ENCODE data around the gene NCBP2. TPM values are rescaled to one million over a fixed set of nuclear protein-coding genes. Genes with fewer than 3 reads are reported as not detected.

The NCBP2 gene
- total RNA-seq, 1 experiment from 2014 or later: 120 TPM

GRCh38 chr3:196915375-196915774, 27.0 kb downstream of the NCBP2 start:
- Mint-ChIP-seq H3K4me3 (no peak overlapping the region), H3K9me3 (no peaks in the 10 kb centered on the region), H3K27me3 (ENCODE audit: low read depth) (no peaks in the 10 kb centered on the region), H3K4me1 (no peaks in the 10 kb centered on the region), H3K36me3 (ENCODE audit: insufficient read depth in 1 of 3, low read depth in 3 of 3) (peaks cover 6 to 24% (median 10%) of the 10 kb centered on the region in 3 experiments; a peak in 5 of 7 replicates), H3K27ac (peak overlapping the region in 1 of 3 experiments; percentile 64; a peak in 1 of 7 replicates)
- no peak overlapping the region for H2BK20ac ChIP-seq (ENCODE audit: low read depth, low read length, poor library complexity, severe bottlenecking)
- TF ChIP-seq CTCF (conservative IDR thresholded peaks at IDR 0.05): no peak
- H4K5ac ChIP-seq (ENCODE audit: insufficient read length, low read depth, low read length): no peak overlapping the region
- H3K9ac ChIP-seq (ENCODE audit: extremely low read depth, insufficient read length, low read length): no peak overlapping the region
- no peak overlapping the region for H2BK5ac ChIP-seq (ENCODE audit: insufficient read length, low read length)
- no peak overlapping the region for H3K14ac ChIP-seq (ENCODE audit: insufficient read depth, low read length)
- no peak overlapping the region for H2BK120ac ChIP-seq (ENCODE audit: low read depth, low read length, poor library complexity, severe bottlenecking)
- H3K18ac ChIP-seq (ENCODE audit: insufficient read length, low read depth, low read length): no peak overlapping the region
- H3K79me2 ChIP-seq (ENCODE audit: insufficient read depth, low read length): no peaks in the 10 kb centered on the region
- no peak overlapping the region for H2AFZ ChIP-seq (ENCODE audit: low read length)
- H2AK5ac ChIP-seq (ENCODE audit: insufficient read length, low read length): no peak overlapping the region
- H3K79me1 ChIP-seq (ENCODE audit: insufficient read depth, low read depth, low read length, poor library complexity, severe bottlenecking): no peaks in the 10 kb centered on the region
- no peak overlapping the region for H3K4me2 ChIP-seq (ENCODE audit: insufficient read depth, insufficient read length, low read length)
- no peak overlapping the region for H2BK15ac ChIP-seq (ENCODE audit: low read depth, low read length)
- no peak overlapping the region for H3T11ph ChIP-seq (ENCODE audit: low read length)
- H3K27me3 ChIP-seq (ENCODE audit: insufficient read depth, low read length): no peaks in the 10 kb centered on the region
- no peaks in the 10 kb centered on the region for H3K4me1 ChIP-seq (ENCODE audit: insufficient read depth, low read length)
- no peak overlapping the region for H4K91ac ChIP-seq (ENCODE audit: insufficient read length, low read depth, low read length)
- H4K8ac ChIP-seq (replicated peaks; ENCODE audit: insufficient read length, low read depth, low read length): no peak overlapping the region
- H2BK12ac ChIP-seq (ENCODE audit: insufficient read length, low read depth, low read length): no peak overlapping the region
- no peak overlapping the region for H3K56ac ChIP-seq (ENCODE audit: insufficient read length, low read depth, low read length)
- no peak overlapping the region for H3K23ac ChIP-seq (ENCODE audit: insufficient read length, low read depth, low read length)
- no peak overlapping the region for H3K4ac ChIP-seq (ENCODE audit: low read depth, low read length)
- no CpG with 5 or more reads among the region's 3 CpGs for WGBS (ENCODE audit: extremely low coverage, insufficient read length, low lambda C conversion rate)
- DNase-seq: no peak
- no peak overlapping the region for H3K27ac ChIP-seq (ENCODE audit: insufficient read length, low read depth, low read length)
- no peaks in the 10 kb centered on the region for H3K23me2 ChIP-seq (ENCODE audit: insufficient read length, low read depth, low read length, poor library complexity, severe bottlenecking)
- H3K9me3 ChIP-seq (ENCODE audit: control insufficient read depth, low read depth, low read length): no peaks in the 10 kb centered on the region
- H4K20me1 ChIP-seq (ENCODE audit: control insufficient read depth, insufficient read depth, insufficient read length): no peaks in the 10 kb centered on the region
